HFFc6 (cell line): ENCODE measurements around the gene OR2B6. TPM values are rescaled to one million over a fixed set of nuclear protein-coding genes. Genes with fewer than 3 reads are reported as not detected.

Source experiments
- DNase-seq: peaks from one replicate; pipeline ENCODE4 v3.0.0-alpha.2; 2018
- H3K27ac Mint-ChIP-seq: 2 replicates; pipeline ENCODE4 v1.8.0; 2020; ENCODE audit warnings: mild to moderate bottlenecking, mixed read lengths
- H3K27me3 Mint-ChIP-seq: 2 replicates; pipeline ENCODE4 v1.8.0; 2021; ENCODE audit warnings: mild to moderate bottlenecking, moderate library complexity, mixed read lengths; ENCODE audit not compliant: insufficient read depth
- H3K36me3 Mint-ChIP-seq: 2 replicates; pipeline ENCODE4 v1.8.0; 2021; ENCODE audit warnings: low read depth, mixed read lengths
- H3K4me1 Mint-ChIP-seq: 2 replicates; pipeline ENCODE4 v1.8.0; 2020; ENCODE audit warnings: low read depth, mixed read lengths
- H3K4me3 Mint-ChIP-seq: 2 replicates; pipeline ENCODE4 v1.8.0; 2020; ENCODE audit warnings: mild to moderate bottlenecking, moderate library complexity, mixed read lengths
- H3K9me3 Mint-ChIP-seq: 2 replicates; pipeline ENCODE4 v1.8.0; 2020; ENCODE audit warnings: mild to moderate bottlenecking, mixed read lengths
- CTCF ChIP-seq: fragments of 200-600 bp; sonication (generic); IDR thresholded peaks from 2 replicates; pipeline ENCODE4 v1.5.0; 2021; ENCODE audit warnings: antibody characterized with exemption, mild to moderate bottlenecking
- total RNA-seq, 6 experiments: library from RNA; stranded (reverse); fragmentation: NEBNext Ultra II Directional; extraction: Animal tissue kit (Norgen Biotek cat#: 25700); gene quantifications; 2 replicates in 1 of 6; 3 replicates in 5 of 6; pipeline ENCODE4 v1.2.3, GENCODE V29; 2021

The OR2B6 gene
- total RNA-seq, 6 experiments from 2014 or later = not detected

DNA sequence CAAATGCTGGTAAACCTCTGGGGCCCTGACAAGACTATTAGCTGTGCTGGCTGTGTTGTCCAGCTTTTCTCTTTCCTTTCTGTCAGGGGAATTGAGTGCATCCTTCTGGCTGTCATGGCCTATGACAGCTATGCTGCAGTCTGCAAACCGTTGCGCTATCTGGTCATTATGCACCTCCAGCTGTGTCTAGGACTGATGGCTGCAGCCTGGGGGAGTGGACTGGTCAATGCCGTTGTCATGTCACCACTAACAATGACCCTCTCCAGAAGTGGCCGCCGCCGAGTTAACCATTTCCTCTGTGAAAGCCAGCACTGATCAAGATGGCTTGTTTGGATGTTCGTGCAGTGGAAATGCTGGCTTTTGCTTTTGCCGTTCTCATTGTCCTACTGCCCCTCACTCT is 20.3 kb downstream of the OR2B6 start:
- Mint-ChIP-seq H3K9me3 (no peaks in the 10 kb centered on the region), H3K4me3 (no peak overlapping the region), H3K36me3 (no peaks in the 10 kb centered on the region), H3K4me1 (no peaks in the 10 kb centered on the region), H3K27me3 (no peaks in the 10 kb centered on the region; the same call in 1 of the 2 replicates), H3K27ac (no peak overlapping the region)
- no peak for DNase-seq
- no peak for TF ChIP-seq CTCF

GRCh38 chr6:27978705-27979104 is 21.7 kb downstream of the OR2B6 start:
- Mint-ChIP-seq H3K36me3 (no peaks in the 10 kb centered on the region), H3K27me3 (no peaks in the 10 kb centered on the region; the same call in 1 of the 2 replicates), H3K9me3 (no peaks in the 10 kb centered on the region), H3K27ac (no peak overlapping the region), H3K4me1 (no peaks in the 10 kb centered on the region), H3K4me3 (no peak overlapping the region)
- TF ChIP-seq CTCF = no peak
- DNase-seq = no peak

DNA sequence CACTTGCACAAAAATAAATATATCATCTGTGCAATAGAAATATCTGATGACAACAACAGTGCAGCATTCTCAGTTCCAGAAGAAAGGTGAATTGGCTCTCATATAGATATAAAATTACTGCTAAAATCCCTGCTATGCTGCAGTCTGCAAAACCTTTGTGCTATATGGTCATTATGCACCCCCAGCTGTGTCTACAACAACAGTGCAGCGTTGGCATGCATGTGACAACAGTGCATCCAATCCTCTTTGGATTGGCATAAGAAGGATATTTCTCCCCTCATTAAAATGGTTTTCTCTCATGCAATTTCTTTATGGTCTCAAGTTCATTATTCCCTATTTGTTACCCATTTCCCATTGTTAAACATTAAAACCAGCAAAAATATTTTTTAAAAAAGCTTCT is 23.1 kb downstream of the OR2B6 start:
- Mint-ChIP-seq H3K4me1 (no peaks in the 10 kb centered on the region), H3K36me3 (no peaks in the 10 kb centered on the region), H3K9me3 (no peaks in the 10 kb centered on the region), H3K4me3 (no peak overlapping the region), H3K27ac (no peak overlapping the region), H3K27me3 (no peaks in the 10 kb centered on the region; the same call in 1 of the 2 replicates)
- no peak for DNase-seq
- no peak for TF ChIP-seq CTCF

DNA sequence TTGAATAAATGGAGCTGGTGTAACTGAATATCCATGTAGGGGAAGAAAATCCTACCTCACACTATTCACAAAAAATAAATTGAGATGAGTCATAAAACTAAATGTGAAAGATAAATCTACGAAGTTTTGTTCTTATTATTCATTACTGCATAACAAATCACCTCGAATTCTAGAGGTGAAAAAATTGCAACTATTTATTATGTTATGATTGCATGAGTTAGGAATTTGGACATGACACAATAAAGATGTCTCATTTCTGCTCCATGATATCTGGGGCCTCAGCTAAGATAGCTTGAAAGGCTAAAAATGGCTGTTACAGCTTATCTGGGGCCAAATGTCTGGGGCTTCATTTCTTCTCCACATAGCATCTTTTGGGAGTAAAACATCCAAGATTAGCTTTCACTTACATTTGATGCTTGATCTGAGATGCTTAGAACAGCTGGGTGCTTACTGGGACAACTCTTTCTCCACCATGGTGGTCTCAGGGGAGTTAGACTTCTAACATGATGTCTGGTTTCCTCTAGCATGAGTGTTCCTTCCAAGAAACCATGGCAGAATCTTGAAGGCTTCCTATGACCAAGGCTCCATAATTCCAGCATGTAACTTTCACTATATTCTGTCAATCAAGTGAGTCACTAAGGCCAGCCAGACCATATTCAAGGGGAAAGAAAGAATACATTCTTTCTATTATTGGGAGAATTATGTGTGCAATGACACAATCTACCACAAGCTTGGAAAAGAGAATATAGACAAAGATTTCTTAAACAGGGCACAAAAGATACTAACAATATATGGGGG is 30.1 kb downstream of the OR2B6 start:
- no peaks in the 10 kb centered on the region for H3K36me3 Mint-ChIP-seq
- no peak overlapping the region for H3K4me3 Mint-ChIP-seq
- peaks cover 5% of the 10 kb centered on the region; the same call in 1 of the 2 replicates for H3K4me1 Mint-ChIP-seq
- peak overlapping the region; percentile 41; the same call in 1 of the 2 replicates for H3K27ac Mint-ChIP-seq
- H3K9me3 Mint-ChIP-seq = no peaks in the 10 kb centered on the region; the same call in 1 of the 2 replicates
- no peak for TF ChIP-seq CTCF
- no peaks in the 10 kb centered on the region for H3K27me3 Mint-ChIP-seq
- peak; percentile 10 for DNase-seq

GRCh38 chr6:27994616-27995015 is 37.6 kb downstream of the OR2B6 start:
- Mint-ChIP-seq H3K4me1 (no peaks in the 10 kb centered on the region), H3K9me3 (no peaks in the 10 kb centered on the region), H3K4me3 (no peak overlapping the region), H3K27ac (no peak overlapping the region), H3K36me3 (no peaks in the 10 kb centered on the region), H3K27me3 (no peaks in the 10 kb centered on the region; the same call in none of the 2 replicates)
- no peak for TF ChIP-seq CTCF
- no peak for DNase-seq
